Tibial artery (tissue), 4 donors: ENCODE data around the gene KISS1R.
"Not testable (repeated sequence)": the region's sequence is repeated elsewhere in the genome, so short reads cannot be mapped to it uniquely, and the experiment has no call there.

Source experiments
- DNase-seq, 2 donors: peaks; one replicate each; pipeline ENCODE4 v3.0.0-alpha.2; 2019
- H3K27ac ChIP-seq, 2 donors: fragments of 200-600 bp; sonication (generic) in 1 of 2; 1 replicate in 1 of 2; 2 replicates in 1 of 2; pipeline ENCODE4 v1.5.1; 2018 to 2019; ENCODE audit warnings: mild to moderate bottlenecking in 1 of 2
- H3K27me3 ChIP-seq, 2 donors: fragments of 200-600 bp; sonication (generic) in 1 of 2; one replicate each; pipeline versions ENCODE4 v1.5.1 to v1.6.0; 2016 to 2019
- H3K36me3 ChIP-seq, 3 donors: fragments of 200-600 bp; sonication (generic) in 2 of 3; one replicate each; pipeline ENCODE4 v1.5.1; 2016 to 2019; ENCODE audit warnings: mild to moderate bottlenecking in 2 of 3
- H3K4me1 ChIP-seq, 4 donors: fragments of 200-600 bp; sonication (generic) in 2 of 4; 1 replicate in 3 of 4; 2 replicates in 1 of 4; pipeline ENCODE4 v1.5.1; 2016 to 2019
- H3K4me3 ChIP-seq, 2 donors: fragments of 200-600 bp; sonication (generic) in 1 of 2; 1 replicate in 1 of 2; 2 replicates in 1 of 2; pipeline ENCODE4 v1.5.1; 2018 to 2019; ENCODE audit warnings: mild to moderate bottlenecking in 2 of 2
- H3K9me3 ChIP-seq, 3 donors: fragments of 200-600 bp; sonication (generic) in 1 of 3; one replicate each; pipeline ENCODE4 v1.5.1; 2016 to 2019
- CTCF ChIP-seq, 2 experiments: fragments of 200-600 bp in 1 of 2; fragments of 450-650 bp in 1 of 2; IDR thresholded peaks; one replicate each; pipeline ENCODE4 v1.5.1; 2017 to 2019; ENCODE audit warnings: antibody characterized with exemption in 2 of 2, mild to moderate bottlenecking in 1 of 2, moderate library complexity in 1 of 2
- intact Hi-C: fragments of 100-400 bp; cut with DNase I; formaldehyde crosslinking; loops from one replicate; pipeline ENCODE4 v1.15.0; 2023; ENCODE audit warnings: low total_unique reads

The KISS1R gene

GRCh38 chr19:953445-954271 lies 36.5 kb downstream of the KISS1R start:
- Histone ChIP-seq H3K27ac (no peak overlapping the region), H3K27me3 (peaks cover 0 to 40% of the 10 kb centered on the region in 2 donors), H3K36me3 (no peaks in the 10 kb centered on the region), H3K4me1 (no peaks in the 10 kb centered on the region), H3K9me3 (no peaks in the 10 kb centered on the region), H3K4me3 (no peak overlapping the region)
- DNase-seq, result no peak
- no peak for TF ChIP-seq CTCF (IDR thresholded peaks at IDR 0.05)
- intact Hi-C loops, result no loop called here

- H3K9me3 ChIP-seq, result no peaks in the 10 kb centered on the region
- intact Hi-C loops, result no loop called here
- no peak for TF ChIP-seq CTCF (IDR thresholded peaks at IDR 0.05)
- H3K4me3 ChIP-seq, result no peak overlapping the region
- no peaks in the 10 kb centered on the region for H3K4me1 ChIP-seq
- no peaks in the 10 kb centered on the region for H3K36me3 ChIP-seq
- DNase-seq, result no peak
- H3K27me3 ChIP-seq, result peaks cover 0 to 40% of the 10 kb centered on the region in 2 donors
- no peak overlapping the region for H3K27ac ChIP-seq
Observed at GRCh38 chr19:954272-954671, 37.1 kb downstream of the KISS1R start.

GRCh38 chr19:954672-955494 lies 37.8 kb downstream of the KISS1R start:
- intact Hi-C loops, result no loop called here
- Histone ChIP-seq H3K27ac (no peak overlapping the region), H3K4me3 (no peak overlapping the region), H3K9me3 (no peaks in the 10 kb centered on the region), H3K36me3 (no peaks in the 10 kb centered on the region), H3K4me1 (no peaks in the 10 kb centered on the region), H3K27me3 (peaks cover 0 to 40% of the 10 kb centered on the region in 2 donors)
- TF ChIP-seq CTCF (IDR thresholded peaks at IDR 0.05), result no peak
- DNase-seq, result no peak

- no peak overlapping the region for H3K4me3 ChIP-seq
- no peaks in the 10 kb centered on the region for H3K36me3 ChIP-seq
- intact Hi-C loops, result no loop called here
- no peak for DNase-seq
- peaks cover 0 to 42% of the 10 kb centered on the region in 2 donors for H3K27me3 ChIP-seq
- no peak for TF ChIP-seq CTCF (IDR thresholded peaks at IDR 0.05)
- no peaks in the 10 kb centered on the region for H3K4me1 ChIP-seq
- no peaks in the 10 kb centered on the region for H3K9me3 ChIP-seq
- no peak overlapping the region for H3K27ac ChIP-seq
Observed at GRCh38 chr19:955803-956765, 39.0 kb downstream of the KISS1R start.

- Histone ChIP-seq H3K27ac (no peak overlapping the region), H3K9me3 (no peaks in the 10 kb centered on the region), H3K4me1 (no peaks in the 10 kb centered on the region), H3K4me3 (no peak overlapping the region), H3K27me3 (peaks cover 0 to 43% of the 10 kb centered on the region in 2 donors), H3K36me3 (no peaks in the 10 kb centered on the region)
- no peak for DNase-seq
- TF ChIP-seq CTCF (IDR thresholded peaks at IDR 0.05), result no peak
- intact Hi-C loops, result no loop called here
Observed at GRCh38 chr19:956766-957440, 39.8 kb downstream of the KISS1R start.

- H3K36me3 ChIP-seq, DNase-seq, H3K4me1 ChIP-seq, intact Hi-C loops, H3K27ac ChIP-seq, H3K4me3 ChIP-seq, H3K9me3 ChIP-seq: not testable (repeated sequence)
- H3K27me3 ChIP-seq, result peaks cover 0 to 42% of the 10 kb centered on the region in 2 donors
Observed at GRCh38 chr19:957578-957977, 40.4 kb downstream of the KISS1R start.
